Measurements from ENCODE around the gene KANK4.
"Not testable (repeated sequence)": the region's sequence is repeated elsewhere in the genome, so short reads cannot be mapped to it uniquely, and the experiment has no call there.

The KANK4 gene

DNA sequence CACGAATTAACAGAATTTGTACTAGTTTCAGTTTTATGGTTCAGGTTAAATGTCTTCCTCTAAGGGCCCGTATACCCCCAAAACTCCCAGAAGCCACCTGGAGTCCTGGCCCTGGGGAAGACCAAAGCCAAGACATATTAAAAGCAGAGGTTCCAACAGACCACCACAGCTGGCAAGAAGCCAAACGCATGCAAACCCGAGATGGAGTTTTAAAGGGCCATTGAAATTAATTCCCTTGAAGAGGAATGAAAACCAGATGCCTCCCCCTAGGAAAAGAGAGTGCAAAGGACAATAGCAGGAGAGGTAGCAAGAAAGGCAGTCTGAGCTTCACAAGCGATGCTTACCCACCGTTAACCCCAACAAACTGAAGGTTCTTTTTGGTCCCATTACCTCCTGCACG lies 48.1 kb downstream of the KANK4 start:
- DNase-seq = no peak

DNA sequence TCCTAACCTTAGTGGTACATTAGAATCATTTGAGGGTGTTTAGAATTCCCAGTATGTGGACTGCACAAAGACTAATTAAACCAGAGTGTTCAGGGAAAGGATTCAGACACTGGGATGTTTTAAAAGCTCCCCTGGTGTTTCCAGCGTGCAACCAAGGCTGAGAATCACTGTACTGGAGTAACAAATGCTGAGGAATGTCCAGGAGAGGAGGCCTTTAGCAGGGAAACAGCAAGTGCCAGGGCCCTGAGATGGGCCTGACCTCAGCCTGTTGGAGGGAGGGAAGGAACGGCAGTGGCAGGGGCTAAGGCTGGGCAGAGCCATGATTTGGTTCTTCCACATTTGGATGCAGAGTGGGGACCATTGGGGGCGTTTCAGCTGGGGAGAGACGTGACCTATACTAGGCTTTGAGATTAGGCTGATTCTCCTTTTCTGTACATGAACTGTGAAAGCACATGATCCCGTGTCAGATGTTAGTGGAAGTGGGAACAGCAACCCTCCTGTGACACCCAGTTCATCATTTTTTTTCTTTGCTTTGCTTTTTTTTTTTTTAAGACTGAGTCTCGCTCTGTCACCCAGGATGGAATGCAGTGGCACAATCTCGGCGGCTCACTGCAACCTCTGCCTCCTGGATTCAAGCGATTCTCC lies 49.3 kb downstream of the KANK4 start:
- no peak for DNase-seq

DNA sequence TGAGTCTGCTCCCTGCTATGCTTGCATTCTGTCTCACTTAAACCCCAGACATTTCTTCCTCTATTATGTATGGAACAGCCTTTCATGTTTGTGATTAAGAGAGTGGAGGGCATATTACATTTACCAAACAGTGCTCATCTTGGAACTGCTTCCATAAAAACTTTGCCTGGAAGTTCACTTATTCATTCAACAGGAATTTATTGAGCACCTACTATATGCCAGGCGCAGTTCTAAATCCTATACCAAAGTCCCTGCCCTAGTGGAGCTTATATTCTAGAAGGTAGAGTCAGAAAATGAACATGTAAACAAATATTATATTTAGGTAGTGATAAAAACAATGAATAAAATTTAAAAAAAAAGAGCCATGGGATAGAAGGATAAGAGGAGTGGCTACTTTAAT lies 49.8 kb downstream of the KANK4 start:
- no peak for DNase-seq

DNA sequence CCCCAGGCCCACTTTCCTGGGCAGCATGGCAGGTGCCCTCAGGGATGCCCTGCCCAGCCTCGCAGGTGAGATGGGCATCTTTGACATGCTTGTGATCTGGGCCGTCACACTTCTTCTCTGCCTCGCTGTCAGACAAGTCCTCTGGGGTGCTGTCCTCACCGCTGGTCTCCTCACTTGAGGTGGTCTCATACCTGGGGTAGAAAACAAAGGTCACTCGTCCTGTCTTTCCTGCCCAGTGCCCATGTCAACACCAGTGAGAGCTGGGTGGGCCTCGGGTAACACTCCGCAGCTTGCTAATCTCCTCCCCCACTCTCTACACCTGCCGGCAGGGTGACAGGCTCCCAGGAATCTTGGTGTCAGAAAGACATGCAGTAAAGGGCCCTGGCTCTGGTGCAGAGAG lies 50.9 kb downstream of the KANK4 start:
- no peak for DNase-seq

DNA sequence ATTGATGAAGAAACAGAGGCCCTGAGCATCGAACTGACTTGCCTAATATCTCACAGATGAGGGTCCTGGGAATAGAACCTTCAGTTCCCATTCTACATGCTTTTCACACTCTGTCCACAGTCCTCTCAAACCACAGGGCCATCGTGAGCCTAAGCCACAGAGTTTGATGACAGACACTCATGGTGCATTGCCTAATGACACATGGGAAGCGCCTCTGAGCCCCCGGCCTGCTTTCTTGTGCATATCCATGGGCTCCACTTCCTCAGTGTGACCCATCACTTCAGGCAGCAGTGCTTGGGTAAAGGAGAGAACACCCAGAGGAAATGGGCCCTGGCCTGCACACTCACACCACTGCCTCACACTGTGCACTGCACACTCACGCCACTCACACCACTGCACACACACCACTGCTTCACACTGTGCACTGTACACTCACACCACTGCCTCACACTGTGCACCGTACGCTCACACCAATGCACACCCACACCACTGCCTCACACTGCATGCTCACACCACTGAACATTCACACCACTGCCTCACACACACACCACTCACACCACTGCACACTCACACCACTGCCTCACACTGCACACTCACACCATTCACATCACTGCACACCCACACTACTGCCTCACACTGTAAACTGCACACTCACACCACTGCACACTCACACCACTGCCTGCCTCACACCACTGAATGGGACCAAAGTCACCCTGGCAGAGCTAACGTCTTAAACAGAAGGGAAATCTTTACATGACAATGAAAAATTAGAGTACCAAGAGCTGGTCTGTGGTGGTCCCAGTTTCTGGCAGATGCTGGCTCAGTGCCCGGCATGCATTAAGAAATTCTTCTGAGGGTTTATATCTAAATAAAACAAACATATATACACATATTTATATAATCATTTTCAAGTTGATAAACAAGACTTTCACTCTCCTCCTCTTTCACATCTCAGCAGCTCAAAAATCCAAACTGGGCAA lies 53.0 kb downstream of the KANK4 start:
- no peak for DNase-seq

DNA sequence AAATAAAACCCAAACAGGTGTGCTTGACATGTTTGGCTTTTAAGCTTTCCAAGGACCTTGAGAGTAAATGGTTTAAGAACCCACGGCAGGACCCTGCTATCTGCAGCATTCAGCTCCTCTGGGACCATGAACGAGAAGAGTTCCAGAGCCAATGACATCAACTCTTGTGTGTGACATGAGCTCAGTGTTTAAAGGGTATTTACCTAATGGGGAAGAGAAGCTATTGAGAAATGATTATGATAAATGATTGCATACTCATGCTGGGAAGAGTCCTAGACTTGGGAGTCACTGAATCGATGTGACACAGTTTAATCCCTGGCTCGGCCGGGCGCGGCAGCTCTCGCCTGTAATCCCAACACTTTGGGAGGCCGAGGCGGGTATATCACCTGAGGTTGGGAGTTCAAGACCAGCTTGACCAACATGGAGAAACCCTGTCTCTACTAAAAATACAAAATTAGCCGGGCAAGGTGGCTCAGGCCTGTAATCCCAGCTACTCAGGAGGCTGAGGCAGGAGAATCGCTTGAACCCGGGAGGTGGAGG lies 55.4 kb downstream of the KANK4 start:
- DNase-seq = no peak

DNA sequence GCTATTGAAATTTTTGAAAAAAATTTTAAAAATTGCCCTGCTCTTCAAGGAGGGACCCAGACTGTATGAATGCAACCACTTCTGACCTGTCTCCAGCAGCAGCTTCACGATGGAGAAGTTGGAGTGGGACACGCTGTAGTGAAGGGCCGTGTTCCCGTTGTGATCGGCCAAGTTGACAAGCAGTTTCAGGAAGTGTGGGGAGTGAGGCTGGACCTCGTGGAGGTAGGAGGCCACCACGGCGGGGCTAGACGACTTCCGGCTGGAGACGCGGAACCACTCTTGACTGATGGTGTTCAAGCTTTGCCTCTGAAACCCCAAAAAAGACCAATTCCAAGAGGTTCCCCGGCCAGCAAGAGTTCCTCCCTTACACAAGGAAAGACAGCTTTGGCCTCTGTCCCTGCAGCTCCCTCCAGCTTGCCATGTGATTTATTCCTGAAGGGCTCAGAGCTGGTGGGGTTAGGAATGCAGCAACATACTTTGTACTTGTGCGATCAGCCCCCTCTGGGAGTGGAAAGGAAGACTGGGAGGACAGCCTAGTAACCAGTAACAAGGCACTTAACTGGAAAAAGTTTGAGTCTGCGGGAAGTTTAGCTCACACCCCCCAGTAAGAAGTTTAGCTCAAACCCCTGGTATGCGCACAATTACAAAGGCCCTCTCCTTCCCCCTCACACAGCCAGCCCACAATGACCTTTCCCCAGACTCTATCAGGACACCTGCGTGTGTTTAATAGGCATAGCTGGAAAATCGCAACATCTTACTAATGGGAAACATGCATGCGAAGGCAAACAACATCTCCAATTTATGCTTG lies 56.0 kb downstream of the KANK4 start:
- no peak for DNase-seq

DNA sequence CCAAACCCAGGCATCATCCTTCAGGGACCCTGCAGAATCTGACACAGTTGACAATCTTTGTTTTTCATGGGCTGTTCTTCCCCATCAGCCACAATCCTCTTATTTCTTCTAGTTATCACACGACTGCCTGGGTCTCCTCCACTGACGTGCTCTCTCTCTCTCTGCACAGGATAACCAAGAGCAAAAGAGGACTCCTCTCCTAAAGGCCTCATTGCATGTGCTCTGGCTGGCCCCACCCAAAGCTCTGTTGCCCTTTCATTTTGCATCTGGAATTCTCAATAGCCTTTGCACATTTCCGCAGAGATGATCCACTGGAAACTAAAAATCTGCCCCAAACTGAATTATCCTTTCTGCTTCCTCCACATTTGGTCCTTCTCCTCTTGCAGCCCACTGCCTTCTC lies 58.5 kb downstream of the KANK4 start:
- no peak for DNase-seq

DNA sequence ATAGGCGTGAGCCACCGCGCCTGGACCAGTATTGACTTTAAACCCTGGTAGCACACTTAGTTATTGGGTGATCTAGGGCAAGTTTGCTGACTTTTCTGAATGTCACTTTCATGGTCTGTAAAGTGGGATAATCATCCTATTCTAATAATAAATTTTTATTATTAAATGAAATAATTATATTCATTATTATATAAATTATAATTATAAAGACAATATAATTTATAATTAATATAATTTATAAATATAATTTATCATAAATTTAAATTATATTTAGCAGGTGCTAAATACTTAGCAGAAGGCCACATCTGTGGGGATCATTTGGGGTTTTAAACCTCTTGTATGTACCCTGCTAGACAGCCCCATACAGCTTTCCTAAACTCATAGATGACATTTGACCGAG lies 59.7 kb downstream of the KANK4 start:
- no peak for DNase-seq

DNA sequence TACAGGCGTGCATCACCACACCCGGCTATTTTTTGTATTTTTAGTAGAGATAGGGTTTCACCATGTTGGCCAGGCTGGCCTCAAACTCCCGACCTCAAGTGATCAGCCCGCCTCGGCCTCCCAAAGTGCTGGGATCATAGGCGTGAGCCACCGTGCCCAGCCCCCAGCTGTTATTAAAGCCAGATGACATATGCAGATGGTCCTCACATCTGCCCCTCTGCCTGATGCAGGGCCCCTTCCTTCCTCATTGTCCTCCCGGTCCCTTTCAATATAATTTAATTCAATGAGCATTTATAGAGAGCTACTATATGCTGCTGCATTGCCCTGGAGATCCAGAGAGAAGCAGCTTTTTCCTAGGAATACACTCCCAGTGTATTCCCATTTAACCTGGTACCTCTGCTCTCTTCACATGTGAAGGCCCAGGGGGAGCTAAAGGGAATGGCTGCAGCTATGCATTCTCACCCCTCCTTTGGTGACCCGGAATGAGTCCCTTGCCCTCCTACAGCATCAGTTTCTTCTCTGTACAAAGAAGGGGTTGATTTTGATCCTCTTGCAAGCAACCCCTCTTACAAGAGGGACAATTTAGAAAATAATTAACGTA lies 69.0 kb downstream of the KANK4 start:
- no peak for DNase-seq

DNA sequence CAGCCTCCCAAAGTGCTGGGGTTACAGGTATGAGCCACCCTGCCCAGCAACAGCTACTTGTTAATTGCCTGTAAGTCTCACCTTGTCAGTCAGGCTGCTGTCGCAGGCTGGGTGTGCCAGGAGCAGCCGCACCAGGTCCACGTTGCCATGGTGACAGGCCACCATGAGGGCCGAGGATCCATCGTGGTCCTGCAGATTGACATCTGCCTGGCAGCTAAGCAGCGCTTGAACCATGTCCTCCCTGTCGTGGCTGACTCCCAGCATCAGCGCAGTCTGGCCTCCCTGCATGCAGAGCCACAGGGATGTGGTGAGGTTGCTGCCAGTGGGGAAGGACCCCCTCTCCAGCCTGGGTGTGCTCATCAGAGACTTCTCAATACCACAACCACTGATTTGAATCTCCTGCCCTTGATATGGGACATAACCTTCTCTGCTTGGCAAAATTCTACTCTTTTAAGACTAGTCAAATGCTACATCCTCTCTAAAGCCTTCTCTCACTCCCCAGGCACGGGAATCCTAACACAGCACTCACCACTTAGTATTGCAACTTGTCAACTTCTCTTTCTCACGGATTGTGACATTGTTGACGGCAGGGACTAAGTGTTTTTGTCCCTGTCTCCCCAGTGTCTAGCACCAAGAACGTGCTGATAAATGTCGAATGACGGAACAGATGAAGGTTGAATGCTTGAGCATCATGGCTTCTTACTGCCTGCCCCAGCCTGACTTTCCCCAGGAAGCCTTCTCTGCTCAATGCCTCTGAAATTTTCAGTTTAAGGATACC lies 71.7 kb downstream of the KANK4 start:
- no peak for DNase-seq

DNA sequence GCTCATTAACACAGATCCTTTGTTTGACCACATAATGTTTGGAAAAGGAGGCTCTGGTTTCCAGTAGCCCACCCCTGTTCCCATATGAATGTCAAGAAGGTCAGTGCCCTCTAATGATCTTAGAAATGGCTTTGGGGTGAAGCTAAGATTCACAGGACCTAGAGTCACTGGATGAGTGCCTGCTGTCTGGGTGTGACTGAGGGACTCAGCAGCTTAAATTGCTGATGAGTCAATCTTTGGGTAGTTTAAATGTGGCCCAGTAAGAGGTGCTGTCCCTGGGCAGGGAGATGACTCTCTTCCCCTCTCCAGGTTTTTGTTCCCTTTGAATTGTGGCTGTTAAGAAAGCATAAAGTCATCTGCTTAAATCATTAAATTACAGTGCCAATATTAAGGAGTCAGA lies 74.0 kb downstream of the KANK4 start:
- no peak for DNase-seq

DNA sequence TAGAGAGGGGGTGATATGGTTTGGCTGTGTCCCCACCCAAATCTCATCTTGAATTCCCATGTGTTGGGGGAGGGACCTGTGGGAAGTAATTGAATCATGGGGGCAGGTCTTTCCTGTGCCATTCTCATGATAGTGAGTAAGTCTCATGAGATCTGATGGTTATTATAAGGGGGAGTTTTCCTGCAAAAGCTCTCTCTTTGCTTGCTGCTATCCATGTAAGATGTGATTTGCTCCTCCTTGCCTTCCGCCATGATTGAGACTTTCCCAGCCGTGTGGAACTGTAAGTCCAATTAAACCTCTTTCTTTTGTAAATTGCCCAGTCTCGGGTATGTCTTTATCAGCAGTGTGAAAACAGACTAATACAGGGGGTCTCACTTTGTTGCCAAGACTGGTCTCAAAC lies 74.9 kb downstream of the KANK4 start:
- DNase-seq = not testable (repeated sequence)

DNA sequence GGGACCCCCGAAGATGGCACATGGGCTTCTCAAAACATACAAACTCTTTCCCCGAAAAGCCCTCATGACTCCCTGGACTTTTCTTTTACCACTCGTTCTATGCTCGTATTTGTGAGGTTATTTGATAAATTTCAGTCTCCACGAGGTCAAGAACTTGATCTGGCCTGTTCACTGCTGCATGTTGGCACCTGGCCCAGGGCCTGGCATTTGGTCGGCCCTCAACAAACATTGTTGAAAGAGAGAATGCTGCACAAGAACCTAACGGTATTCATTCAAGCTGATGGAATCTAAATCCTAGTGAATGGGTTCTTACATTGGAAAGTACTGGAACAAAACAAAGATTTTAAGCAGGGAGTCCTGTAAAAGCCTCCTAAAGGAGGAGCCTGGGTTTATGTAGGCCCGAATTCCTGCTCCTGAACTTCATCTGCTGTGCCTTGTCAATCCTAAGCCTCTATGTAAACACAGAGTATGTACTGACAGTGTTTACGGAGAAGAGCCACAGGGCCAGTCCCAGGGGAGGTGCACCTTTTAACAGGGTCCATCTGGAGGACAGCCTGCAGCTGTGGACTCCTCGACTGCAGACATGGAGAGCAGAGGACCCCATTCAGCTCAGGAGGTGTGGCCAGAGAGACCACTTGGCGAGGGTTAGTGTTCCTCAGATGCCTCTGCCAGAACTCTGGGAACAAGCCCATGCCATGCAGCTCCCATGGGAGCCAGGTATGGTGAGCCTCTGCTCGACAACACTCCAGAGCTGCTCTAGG lies 77.7 kb downstream of the KANK4 start:
- no peak for DNase-seq

DNA sequence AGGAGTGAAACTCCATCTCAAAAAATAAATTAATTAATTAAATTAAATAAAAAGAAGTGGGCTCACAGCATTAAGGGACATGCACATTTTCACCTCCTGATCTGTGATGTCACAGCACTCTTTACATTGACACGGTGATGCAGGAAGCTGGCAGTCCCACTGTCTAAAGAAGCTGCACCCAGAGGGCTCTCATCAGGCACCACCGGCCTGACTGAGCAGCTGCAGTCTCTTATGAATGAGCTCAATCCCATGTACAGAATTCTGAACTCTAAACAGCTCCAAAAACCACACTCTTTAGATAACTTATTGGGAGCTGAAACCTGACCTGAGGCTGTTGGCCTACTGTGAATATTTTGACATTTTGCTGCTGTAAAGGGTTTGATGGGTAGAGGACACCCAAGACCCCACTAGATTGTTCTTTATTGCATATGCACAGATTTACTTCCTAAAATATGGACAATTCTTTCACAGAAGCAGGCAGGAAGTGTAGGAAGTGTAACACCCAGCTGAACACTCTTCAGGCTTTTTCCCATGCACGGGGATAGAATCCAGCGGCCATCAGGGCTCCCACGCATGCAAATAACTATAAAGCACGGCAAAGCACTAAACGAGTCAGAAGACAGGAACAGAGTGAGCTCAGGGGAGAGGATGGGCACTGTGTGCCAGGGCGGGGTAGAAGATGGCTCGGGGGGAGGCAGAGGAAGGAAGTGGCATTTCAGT lies 78.4 kb downstream of the KANK4 start:
- DNase-seq = no peak

DNA sequence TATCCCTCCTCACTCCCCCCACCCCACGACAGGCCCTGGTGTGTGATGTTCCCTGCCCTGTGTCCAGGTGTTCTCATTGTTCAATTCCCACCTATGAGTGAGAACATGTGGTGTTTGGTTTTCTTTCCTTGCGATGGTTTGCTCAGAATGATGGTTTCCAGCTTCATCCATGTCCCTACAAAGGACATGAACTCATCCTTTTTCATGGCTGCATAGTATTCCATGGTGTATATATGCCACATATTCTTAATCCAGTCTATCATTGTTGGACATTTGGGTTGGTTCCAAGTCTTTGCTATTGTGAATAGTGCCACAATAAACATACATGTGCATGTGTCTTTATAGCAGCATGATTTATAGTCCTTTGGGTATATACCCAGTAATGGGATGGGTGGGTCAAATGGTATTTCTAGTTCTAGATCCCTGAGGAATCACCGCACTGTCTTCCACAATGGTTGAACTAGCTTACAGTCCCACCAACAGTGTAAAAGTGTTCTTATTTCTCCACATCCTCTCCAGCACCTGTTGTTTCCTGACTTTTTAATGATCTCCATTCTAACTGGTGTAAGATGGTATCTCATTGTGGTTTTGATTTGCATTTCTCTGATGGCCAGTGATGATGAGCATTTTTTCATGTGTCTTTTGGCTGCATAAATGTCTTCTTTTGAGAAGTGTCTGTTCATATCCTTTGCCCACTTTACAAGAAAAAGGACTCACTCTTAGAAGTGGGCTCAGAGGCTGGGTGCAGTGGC lies 79.4 kb downstream of the KANK4 start:
- not testable (repeated sequence) for DNase-seq

DNA sequence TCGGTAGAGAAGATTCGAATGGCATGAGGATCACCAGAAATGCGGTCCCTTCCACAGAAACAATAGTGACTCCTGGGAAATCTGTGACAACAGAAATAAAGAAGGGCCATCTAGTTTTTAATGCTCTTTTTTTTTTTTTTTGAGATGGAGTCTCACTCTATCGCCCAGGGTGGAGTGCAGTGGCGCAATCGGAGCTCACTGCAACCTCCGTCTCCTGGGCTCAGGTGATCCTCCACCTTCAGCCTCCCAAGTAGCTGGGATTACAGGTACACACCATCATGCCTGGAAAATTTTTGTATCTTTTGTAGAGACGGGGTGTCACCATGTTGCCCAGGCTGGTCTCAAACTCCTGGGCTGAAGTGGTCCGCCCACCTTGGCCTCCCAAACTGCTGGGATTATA lies 80.7 kb downstream of the KANK4 start:
- DNase-seq = no peak

DNA sequence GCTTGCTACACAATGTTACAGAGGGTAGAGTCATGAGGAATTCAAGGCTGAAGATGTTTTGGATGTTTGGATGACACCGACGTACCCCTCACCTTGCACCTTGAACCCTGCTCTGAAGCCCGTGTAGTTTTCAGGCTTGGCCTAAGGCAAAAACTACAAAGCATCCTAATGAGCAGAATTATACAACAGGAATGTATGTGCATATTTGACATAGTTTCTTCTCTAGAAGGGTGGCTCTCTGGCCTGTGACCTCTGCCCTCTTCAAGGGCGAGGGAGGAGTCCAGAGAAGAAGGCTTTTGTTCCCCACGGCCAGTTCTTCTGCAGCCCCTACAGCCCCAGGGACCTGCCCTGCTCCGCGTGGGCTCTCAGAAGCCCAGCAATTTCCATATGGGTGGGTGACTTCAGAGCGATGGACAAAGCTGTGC lies 81.3 kb downstream of the KANK4 start:
- no peak for DNase-seq

DNA sequence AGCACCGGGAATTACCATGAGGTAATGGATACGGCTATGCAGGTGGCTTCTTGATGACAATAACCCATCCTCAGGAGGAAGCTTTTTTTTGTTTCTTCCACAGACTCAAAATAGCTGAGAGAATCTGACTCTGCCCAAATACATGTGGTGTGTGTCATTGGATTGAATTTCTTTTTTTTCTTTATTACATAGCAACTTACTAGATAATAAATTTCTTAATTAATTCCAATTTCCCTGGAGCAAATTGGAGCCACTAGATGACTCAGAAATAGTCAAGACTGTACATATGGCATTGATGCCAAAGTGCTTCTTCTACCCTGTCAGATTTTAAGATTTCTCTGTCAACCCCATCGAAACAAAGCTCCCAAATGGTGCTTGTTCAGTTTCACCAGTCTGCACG lies 81.9 kb downstream of the KANK4 start:
- DNase-seq = no peak

DNA sequence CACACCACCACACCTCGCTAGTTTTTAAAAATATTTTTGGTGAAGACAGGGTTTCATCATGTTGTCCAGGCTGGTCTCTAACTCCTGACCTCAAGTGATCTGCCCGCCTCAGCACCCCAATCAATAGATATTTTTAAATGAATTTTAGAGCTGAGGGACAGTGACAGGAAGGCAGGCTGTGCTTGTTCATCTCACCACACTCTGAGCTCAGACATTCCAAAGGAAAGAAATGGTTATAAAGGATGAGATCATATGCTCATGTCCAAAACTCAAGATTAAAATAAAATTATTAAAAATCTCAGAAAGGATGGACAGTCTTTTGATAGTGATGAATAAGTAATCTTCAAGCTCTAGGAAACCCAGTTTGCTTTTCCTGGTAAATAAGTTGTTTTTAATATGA lies 83.7 kb downstream of the KANK4 start:
- no peak for DNase-seq

Data from activated CD4-positive, alpha-beta T cell treated with anti-CD3 and anti-CD28 coated beads for 4 hours (primary cell).